NB4 (cell line): ENCODE measurements around the gene PIK3CD.

ENCODE experiments used
- CTCF ChIP-seq: IDR thresholded peaks from one replicate; pipeline ENCODE4 v1.5.1; 2012; ENCODE audit warnings: low read depth, low read length
- MYC ChIP-seq: IDR thresholded peaks from 2 replicates; pipeline ENCODE4 v1.6.1; 2011; ENCODE audit warnings: low read depth, low read length
- POLR2A ChIP-seq: IDR thresholded peaks from 2 replicates; pipeline ENCODE4 v1.6.1; 2011; ENCODE audit warnings: mild to moderate bottlenecking; ENCODE audit not compliant: insufficient read length; ENCODE audit errors: extremely low read depth

GRCh38 chr1:9646037-9646436 lies 5.5 kb upstream of the PIK3CD start:
- TF ChIP-seq POLR2A (no peak), CTCF (no peak), MYC (no peak)
